Activated CD4-positive, alpha-beta T cell treated with anti-CD3 and anti-CD28 coated beads for 36 hours (primary cell): ENCODE results near the gene MBNL2. TPM values are rescaled to one million over a fixed set of nuclear protein-coding genes. Genes with fewer than 3 reads are reported as not detected.
A peak's percentile ranks its signal among the peaks of the same experiment; 100 is the strongest.

Experiments
- ATAC-seq: fragments of 200-7000 bp; cut with Tn5 transposase; one replicate; pipeline ENCODE4 v1.10.0; 2021; ENCODE audit warnings: mild to moderate bottlenecking, moderate library complexity
- CTCF ChIA-PET: fragments of 350-600 bp; sonication (Branson Sonifier 250); formaldehyde crosslinking; loops from one replicate; lab custom pipeline; 2021; ENCODE audit warnings: antibody characterized with exemption; lab: Charles Lee
- POLR2A ChIA-PET: fragments of 350-600 bp; sonication (Branson Sonifier 250); formaldehyde crosslinking; loops from one replicate; lab custom pipeline; 2021; ENCODE audit warnings: antibody characterized with exemption, inconsistent platforms; lab: Charles Lee
- DNase-seq: peaks from one replicate; pipeline ENCODE4 v3.0.0-alpha.2; 2020
- H3K27ac Mint-ChIP-seq: one replicate; pipeline ENCODE4 v1.8.0; 2021; ENCODE audit warnings: mixed read lengths
- H3K27me3 Mint-ChIP-seq: one replicate; pipeline ENCODE4 v1.8.0; 2021; ENCODE audit warnings: mixed read lengths
- H3K36me3 Mint-ChIP-seq: one replicate; pipeline ENCODE4 v1.8.0; 2021; ENCODE audit warnings: low read depth, mixed read lengths
- H3K4me1 Mint-ChIP-seq: one replicate; pipeline ENCODE4 v1.8.0; 2021; ENCODE audit warnings: mixed read lengths
- H3K4me3 Mint-ChIP-seq: one replicate; pipeline ENCODE4 v1.8.0; 2021; ENCODE audit warnings: mild to moderate bottlenecking, moderate library complexity, mixed read lengths
- H3K9me3 Mint-ChIP-seq: one replicate; pipeline ENCODE4 v1.8.0; 2021; ENCODE audit warnings: low read depth, mixed read lengths
- intact Hi-C, 2 experiments: fragments of 100-400 bp; cut with DNase I in 1 of 2; cut with micrococcal nuclease in 1 of 2; formaldehyde crosslinking; loops; one replicate each; pipeline versions ENCODE4 v1.14.2 to v1.15.1; 2022 to 2024; cut with DNase I, micrococcal nuclease
- total RNA-seq, 2 experiments: library from RNA; stranded (reverse); gene quantifications; one replicate each; pipeline ENCODE4 v1.2.3, GENCODE V29; 2021

Gene MBNL2
- total RNA-seq, 2 experiments from 2014 or later = 16.7 to 24.5 TPM

DNA sequence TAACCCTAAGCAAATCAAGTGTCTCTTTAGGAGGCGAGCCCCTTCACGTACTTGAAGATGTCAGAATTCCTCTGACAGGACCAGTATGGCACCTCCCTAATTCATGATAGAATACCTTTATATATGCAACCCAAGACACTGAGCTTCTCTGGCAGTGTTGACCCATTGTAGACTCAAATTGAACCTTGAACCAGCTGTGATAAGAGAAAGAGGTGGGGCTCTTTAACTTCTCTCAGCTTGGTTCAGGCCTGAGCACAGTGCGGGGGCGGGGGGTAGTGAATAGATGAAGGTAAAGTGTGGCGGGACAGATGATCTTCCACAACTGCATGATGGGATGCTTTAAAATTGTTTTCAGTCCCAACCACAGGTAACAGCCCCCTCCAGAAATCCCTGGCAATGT, 12.1 kb downstream of the MBNL2 start:
- Mint-ChIP-seq H3K4me1 (peaks cover 42% of the 10 kb centered on the region), H3K27ac (no peak overlapping the region), H3K27me3 (no peaks in the 10 kb centered on the region), H3K9me3 (no peaks in the 10 kb centered on the region), H3K4me3 (no peak overlapping the region), H3K36me3 (peaks cover 7% of the 10 kb centered on the region)
- CTCF ChIA-PET = interaction anchor here (0.6 kb wide), 1 partner anchor 56 kb away, joined by 5 read pairs; no protein-coding TSS in a partner anchor
- DNase-seq = no peak
- POLR2A ChIA-PET = no interaction called here
- no peak for ATAC-seq
- intact Hi-C loops = no loop called here

DNA sequence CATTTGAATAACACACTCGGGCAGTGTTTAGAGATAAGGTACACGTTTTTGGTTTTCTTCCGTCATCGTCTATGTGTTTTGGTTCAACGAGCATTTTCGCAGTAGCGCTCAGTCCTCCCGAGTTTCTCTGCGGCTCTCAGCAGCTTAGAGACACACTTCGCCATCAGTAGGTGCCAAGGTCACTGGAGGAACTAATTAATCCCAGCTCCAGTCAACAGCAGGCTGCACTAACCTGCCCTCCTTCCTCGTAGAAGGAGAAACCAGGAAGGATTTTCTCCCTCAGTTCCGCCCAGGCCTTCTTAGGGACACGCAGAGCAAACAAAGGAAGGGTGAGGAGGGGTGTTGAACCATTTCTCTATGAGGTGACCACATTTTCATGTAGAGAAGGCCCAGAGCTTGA, 12.6 kb downstream of the MBNL2 start:
- ChIA-PET POLR2A (no interaction called here), CTCF (interaction anchor here (0.6 to 0.7 kb wide), 2 partner anchors 11 to 56 kb away, joined by 3 to 5 read pairs; no protein-coding TSS in a partner anchor)
- peaks cover 5% of the 10 kb centered on the region for H3K36me3 Mint-ChIP-seq
- H3K4me3 Mint-ChIP-seq = no peak overlapping the region
- H3K27ac Mint-ChIP-seq = no peak overlapping the region
- H3K9me3 Mint-ChIP-seq = no peaks in the 10 kb centered on the region
- ATAC-seq (no peak), DNase-seq (no peak)
- H3K4me1 Mint-ChIP-seq = peaks cover 42% of the 10 kb centered on the region
- intact Hi-C loops = no loop called here
- H3K27me3 Mint-ChIP-seq = no peaks in the 10 kb centered on the region

DNA sequence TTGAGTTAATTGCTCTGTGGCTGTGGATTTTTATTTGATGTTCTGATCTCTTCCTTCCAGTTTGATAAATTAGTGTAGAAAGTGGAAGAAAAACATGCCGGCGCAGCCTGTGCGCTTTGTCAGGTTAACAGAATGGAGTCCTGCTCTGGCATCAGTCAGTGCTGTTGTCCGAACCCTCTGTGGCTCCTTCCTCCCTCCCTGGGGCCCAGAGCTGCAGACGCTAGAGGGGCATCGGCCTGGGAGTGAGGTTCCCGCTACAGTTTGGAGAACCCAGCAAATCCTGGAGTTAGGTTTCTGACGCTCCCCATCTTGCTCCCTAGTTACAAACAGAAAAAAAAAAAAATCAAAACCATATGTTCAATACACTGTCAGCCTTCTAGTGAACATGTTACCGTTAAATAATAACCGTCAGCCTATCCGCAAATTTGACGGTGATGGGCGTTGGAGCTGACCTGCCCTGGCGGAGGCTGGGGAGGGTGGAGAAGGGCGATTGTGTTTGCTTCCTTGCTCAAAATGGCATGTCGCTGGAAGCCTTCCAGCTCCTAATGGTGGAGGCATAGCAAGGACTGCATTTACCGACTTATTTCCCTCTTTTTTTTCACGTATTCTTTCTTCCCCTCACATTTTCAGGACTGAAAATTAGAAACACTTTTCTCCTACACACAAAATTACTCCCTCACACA, 13.6 kb downstream of the MBNL2 start:
- no peak overlapping the region for H3K4me3 Mint-ChIP-seq
- DNase-seq = no peak
- H3K27me3 Mint-ChIP-seq = no peaks in the 10 kb centered on the region
- no peaks in the 10 kb centered on the region for H3K9me3 Mint-ChIP-seq
- no peak overlapping the region for H3K27ac Mint-ChIP-seq
- CTCF ChIA-PET = interaction anchor here (0.7 kb wide), 1 partner anchor 12 kb away, joined by 3 read pairs; no protein-coding TSS in a partner anchor
- no peak for ATAC-seq
- intact Hi-C loops = no loop called here
- POLR2A ChIA-PET = no interaction called here
- peaks cover 41% of the 10 kb centered on the region for H3K4me1 Mint-ChIP-seq
- H3K36me3 Mint-ChIP-seq = peaks cover 4% of the 10 kb centered on the region

GRCh38 chr13:97237388-97237787, 15.3 kb downstream of the MBNL2 start:
- CTCF ChIA-PET = interaction anchor here (1.1 kb wide), 1 partner anchor 15 kb away, joined by 3 read pairs; the partner anchor contains the start of gene MBNL2
- Mint-ChIP-seq H3K27ac (no peak overlapping the region), H3K9me3 (no peaks in the 10 kb centered on the region), H3K4me1 (peaks cover 41% of the 10 kb centered on the region), H3K4me3 (no peak overlapping the region), H3K27me3 (no peaks in the 10 kb centered on the region), H3K36me3 (peaks cover 4% of the 10 kb centered on the region)
- DNase-seq = no peak
- POLR2A ChIA-PET = no interaction called here
- ATAC-seq = no peak
- intact Hi-C loops = no loop called here

GRCh38 chr13:97238432-97238831, 16.3 kb downstream of the MBNL2 start:
- peak; percentile 57 for ATAC-seq
- H3K27ac Mint-ChIP-seq = peak overlapping the region; percentile 48
- peak; percentile 32 for DNase-seq
- ChIA-PET CTCF (interaction anchor here (0.6 to 0.8 kb wide), 3 partner anchors 10 to 102 kb away, joined by 3 read pairs; no protein-coding TSS in a partner anchor), POLR2A (no interaction called here)
- H3K9me3 Mint-ChIP-seq = no peaks in the 10 kb centered on the region
- H3K4me3 Mint-ChIP-seq = no peak overlapping the region
- intact Hi-C loops = no loop called here
- H3K36me3 Mint-ChIP-seq = peaks cover 4% of the 10 kb centered on the region
- peaks cover 44% of the 10 kb centered on the region for H3K4me1 Mint-ChIP-seq
- H3K27me3 Mint-ChIP-seq = no peaks in the 10 kb centered on the region

GRCh38 chr13:97238883-97239282, 16.8 kb downstream of the MBNL2 start:
- ChIA-PET CTCF (interaction anchor here (0.6 to 0.8 kb wide), 4 partner anchors 10 to 103 kb away, joined by 3 read pairs; partner anchors contain the start of gene MBNL2), POLR2A (no interaction called here)
- intact Hi-C loops = no loop called here
- H3K4me3 Mint-ChIP-seq = no peak overlapping the region
- peaks cover 4% of the 10 kb centered on the region for H3K36me3 Mint-ChIP-seq
- H3K27me3 Mint-ChIP-seq = no peaks in the 10 kb centered on the region
- peaks cover 44% of the 10 kb centered on the region for H3K4me1 Mint-ChIP-seq
- DNase-seq (no peak), ATAC-seq (no peak)
- no peaks in the 10 kb centered on the region for H3K9me3 Mint-ChIP-seq
- peak overlapping the region; percentile 48 for H3K27ac Mint-ChIP-seq

- Mint-ChIP-seq H3K4me1 (peaks cover 44% of the 10 kb centered on the region), H3K9me3 (no peaks in the 10 kb centered on the region), H3K4me3 (no peak overlapping the region), H3K27me3 (no peaks in the 10 kb centered on the region), H3K27ac (no peak overlapping the region), H3K36me3 (peaks cover 4% of the 10 kb centered on the region)
- ATAC-seq = no peak
- intact Hi-C loops = no loop called here
- ChIA-PET POLR2A (no interaction called here), CTCF (interaction anchor here (0.7 to 0.8 kb wide), 4 partner anchors 11 to 95 kb away, joined by 3 to 4 read pairs (median 3); partner anchors contain the start of gene MBNL2)
- no peak for DNase-seq
These were observed 17.2 kb downstream of the MBNL2 start for GRCh38 chr13:97239306-97239705.

- Mint-ChIP-seq H3K27ac (no peak overlapping the region), H3K9me3 (no peaks in the 10 kb centered on the region), H3K4me3 (no peak overlapping the region), H3K27me3 (no peaks in the 10 kb centered on the region), H3K4me1 (peaks cover 43% of the 10 kb centered on the region), H3K36me3 (no peaks in the 10 kb centered on the region)
- POLR2A ChIA-PET = no interaction called here
- no peak for DNase-seq
- no peak for ATAC-seq
- CTCF ChIA-PET = interaction anchor here (0.6 to 0.8 kb wide), 4 partner anchors 12 to 666 kb away, joined by 3 to 5 read pairs (median 4); partner anchors contain the start of gene MBNL2
- intact Hi-C loops = no loop called here
These were observed 18.0 kb downstream of the MBNL2 start for GRCh38 chr13:97239943-97240787.

- H3K4me1 Mint-ChIP-seq = peaks cover 41% of the 10 kb centered on the region
- no peak overlapping the region for H3K4me3 Mint-ChIP-seq
- no peaks in the 10 kb centered on the region for H3K9me3 Mint-ChIP-seq
- ChIA-PET POLR2A (interaction anchor here (0.7 kb wide), 1 partner anchor 9 kb away, joined by 4 read pairs; no protein-coding TSS in a partner anchor), CTCF (interaction anchor here (0.7 kb wide), 1 partner anchor 13 kb away, joined by 5 read pairs; no protein-coding TSS in a partner anchor)
- intact Hi-C loops = no loop called here
- DNase-seq = no peak
- no peak for ATAC-seq
- H3K27ac Mint-ChIP-seq = no peak overlapping the region
- H3K36me3 Mint-ChIP-seq = no peaks in the 10 kb centered on the region
- no peaks in the 10 kb centered on the region for H3K27me3 Mint-ChIP-seq
These were observed 18.9 kb downstream of the MBNL2 start for GRCh38 chr13:97240788-97241734.

GRCh38 chr13:97241761-97242160, 19.6 kb downstream of the MBNL2 start:
- intact Hi-C loops = no loop called here
- H3K4me3 Mint-ChIP-seq = no peak overlapping the region

More at GRCh38 chr13:97241761-97242160, 19.6 kb downstream of the MBNL2 start:
- CTCF ChIA-PET = no interaction called here
- Mint-ChIP-seq H3K27ac (no peak overlapping the region), H3K9me3 (no peaks in the 10 kb centered on the region), H3K4me1 (peaks cover 40% of the 10 kb centered on the region), H3K36me3 (no peaks in the 10 kb centered on the region), H3K27me3 (no peaks in the 10 kb centered on the region)
- ATAC-seq (no peak), DNase-seq (no peak)
- POLR2A ChIA-PET = no interaction called here
